Muscle layer of duodenum (tissue), 2 donors: ENCODE measurements around the gene MINPP1.

Experiments
- H3K27ac ChIP-seq: one replicate; pipeline ENCODE4 v1.7.0; 2013; ENCODE audit warnings: mild to moderate bottlenecking, low read length
- H3K27me3 ChIP-seq: one replicate; pipeline ENCODE4 v1.7.0; 2013; ENCODE audit warnings: low read depth, mild to moderate bottlenecking, control low read depth, low read length
- H3K36me3 ChIP-seq, 2 donors: one replicate each; pipeline ENCODE4 v1.7.0; 2013; ENCODE audit warnings: low read length in 2 of 2, control low read depth in 1 of 2, mild to moderate bottlenecking in 1 of 2; ENCODE audit not compliant: insufficient read depth in 2 of 2, control insufficient read depth in 1 of 2
- H3K4me1 ChIP-seq, 2 donors: one replicate each; pipeline ENCODE4 v1.7.0; 2013; ENCODE audit warnings: low read length in 2 of 2, mild to moderate bottlenecking in 2 of 2, control low read depth in 1 of 2, moderate library complexity in 1 of 2; ENCODE audit not compliant: insufficient read depth in 2 of 2, control insufficient read depth in 1 of 2
- H3K4me3 ChIP-seq, 2 donors: one replicate each; pipeline ENCODE4 v1.7.0; 2013; ENCODE audit warnings: low read length in 2 of 2, low read depth in 1 of 2, mild to moderate bottlenecking in 1 of 2
- H3K9me3 ChIP-seq, 2 donors: one replicate each; pipeline ENCODE4 v1.7.0; 2013; ENCODE audit warnings: low read length in 2 of 2, control low read depth in 1 of 2, mild to moderate bottlenecking in 1 of 2; ENCODE audit not compliant: control insufficient read depth in 1 of 2
- donor health status: healthy.

MINPP1 gene

DNA sequence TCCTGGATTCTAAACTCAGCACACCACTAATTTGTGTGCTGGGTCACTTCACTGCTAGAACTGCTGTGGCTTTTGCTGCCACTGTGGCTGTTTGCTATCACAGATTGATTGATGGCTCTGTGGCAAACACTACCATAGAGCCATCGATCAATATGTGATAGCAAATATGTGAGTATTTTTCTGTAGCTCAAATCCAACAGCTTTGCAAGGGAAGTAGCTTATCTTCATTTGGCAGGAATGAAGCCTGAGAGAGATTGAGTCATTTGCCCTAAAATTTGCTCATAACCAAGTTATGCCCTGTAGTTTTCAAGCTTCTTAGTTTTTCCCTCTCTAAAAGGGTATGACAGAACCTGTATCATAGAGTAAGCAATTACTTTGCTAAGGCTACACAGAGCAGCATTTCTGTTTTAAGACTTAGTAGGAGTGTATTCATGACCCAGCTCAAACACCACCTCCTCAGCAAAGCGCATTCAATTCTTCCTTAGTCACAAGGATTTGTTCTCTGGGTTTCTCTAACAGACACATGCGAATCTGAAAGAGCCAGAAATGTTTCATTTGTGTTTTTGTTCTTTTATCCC, 43.1 kb downstream of the MINPP1 start:
- Histone ChIP-seq H3K36me3 (peaks cover 0 to 18% of the 10 kb centered on the region in 2 donors), H3K27ac (no peak overlapping the region)

GRCh38 chr10:87550741-87551140, 46.0 kb downstream of the MINPP1 start:
- Histone ChIP-seq H3K27ac (no peak overlapping the region), H3K4me3 (no peak overlapping the region), H3K27me3 (no peaks in the 10 kb centered on the region), H3K9me3 (no peaks in the 10 kb centered on the region), H3K36me3 (peaks cover 0 to 12% of the 10 kb centered on the region in 2 donors), H3K4me1 (no peaks in the 10 kb centered on the region)

More for the DNA sequence above, 43.1 kb downstream of the MINPP1 start:
- H3K27me3 ChIP-seq: no peaks in the 10 kb centered on the region
- no peak overlapping the region for H3K4me3 ChIP-seq
- H3K4me1 ChIP-seq: no peaks in the 10 kb centered on the region
- peaks cover 0 to 5% of the 10 kb centered on the region in 2 donors for H3K9me3 ChIP-seq

GRCh38 chr10:87551326-87551725, 46.6 kb downstream of the MINPP1 start:
- Histone ChIP-seq H3K9me3 (no peaks in the 10 kb centered on the region), H3K36me3 (peaks cover 0 to 12% of the 10 kb centered on the region in 2 donors), H3K4me1 (no peaks in the 10 kb centered on the region), H3K27me3 (no peaks in the 10 kb centered on the region), H3K27ac (no peak overlapping the region), H3K4me3 (no peak overlapping the region)

DNA sequence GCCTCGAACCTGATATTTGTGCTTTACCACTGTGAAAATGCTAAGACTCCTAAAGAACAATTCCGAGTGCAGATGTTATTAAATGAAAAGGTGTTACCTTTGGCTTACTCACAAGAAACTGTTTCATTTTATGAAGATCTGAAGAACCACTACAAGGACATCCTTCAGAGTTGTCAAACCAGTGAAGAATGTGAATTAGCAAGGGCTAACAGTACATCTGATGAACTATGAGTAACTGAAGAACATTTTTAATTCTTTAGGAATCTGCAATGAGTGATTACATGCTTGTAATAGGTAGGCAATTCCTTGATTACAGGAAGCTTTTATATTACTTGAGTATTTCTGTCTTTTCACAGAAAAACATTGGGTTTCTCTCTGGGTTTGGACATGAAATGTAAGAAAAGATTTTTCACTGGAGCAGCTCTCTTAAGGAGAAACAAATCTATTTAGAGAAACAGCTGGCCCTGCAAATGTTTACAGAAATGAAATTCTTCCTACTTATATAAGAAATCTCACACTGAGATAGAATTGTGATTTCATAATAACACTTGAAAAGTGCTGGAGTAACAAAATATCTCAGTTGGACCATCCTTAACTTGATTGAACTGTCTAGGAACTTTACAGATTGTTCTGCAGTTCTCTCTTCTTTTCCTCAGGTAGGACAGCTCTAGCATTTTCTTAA, 47.7 kb downstream of the MINPP1 start:
- no peaks in the 10 kb centered on the region for H3K27me3 ChIP-seq
- peaks cover 0 to 4% of the 10 kb centered on the region in 2 donors for H3K36me3 ChIP-seq
- H3K4me3 ChIP-seq: no peak overlapping the region
- H3K4me1 ChIP-seq: no peaks in the 10 kb centered on the region
- H3K9me3 ChIP-seq: no peaks in the 10 kb centered on the region
- no peak overlapping the region for H3K27ac ChIP-seq

DNA sequence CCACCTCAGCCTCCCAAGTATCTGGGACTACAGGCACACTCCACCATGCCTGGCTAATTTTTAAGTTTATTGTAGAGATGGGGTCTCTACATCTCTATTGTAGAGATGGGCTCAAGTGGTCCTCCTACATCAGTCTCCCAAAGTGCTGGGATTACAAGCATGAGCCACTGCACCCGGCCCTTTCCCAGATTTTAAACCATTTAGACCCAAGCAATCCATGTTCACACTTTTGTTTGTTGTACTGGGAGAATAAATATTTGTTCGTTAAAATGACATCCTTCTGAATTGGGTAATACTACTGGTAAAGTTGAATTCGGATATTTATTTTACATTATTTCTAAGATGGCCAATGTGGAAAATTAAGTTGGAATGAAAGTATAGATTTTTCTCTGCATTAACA, 52.7 kb downstream of the MINPP1 start:
- Histone ChIP-seq H3K27me3 (no peaks in the 10 kb centered on the region), H3K4me1 (no peaks in the 10 kb centered on the region), H3K4me3 (no peak overlapping the region), H3K9me3 (no peaks in the 10 kb centered on the region), H3K27ac (no peak overlapping the region), H3K36me3 (peaks cover 0 to 4% of the 10 kb centered on the region in 2 donors)

DNA sequence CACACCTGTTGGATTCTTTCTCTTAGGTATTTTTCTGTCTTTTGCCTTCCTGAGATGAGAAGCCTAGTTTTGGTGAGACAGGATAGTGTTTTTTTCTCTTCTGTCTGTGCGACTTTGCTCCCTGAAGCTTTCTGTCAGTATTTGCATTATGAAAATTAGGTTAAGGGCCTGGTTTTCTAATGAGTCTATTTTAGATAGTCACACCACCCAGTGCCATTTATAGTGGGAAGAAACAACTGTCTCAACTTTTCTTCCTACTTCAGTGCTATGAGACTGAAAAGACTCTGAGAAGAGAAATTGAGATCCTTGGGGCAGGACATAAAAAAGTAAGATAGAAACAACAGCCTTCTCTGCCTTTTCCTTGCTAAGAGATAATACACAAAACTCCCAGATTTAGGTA, 53.6 kb downstream of the MINPP1 start:
- H3K4me3 ChIP-seq: no peak overlapping the region
- peaks cover 0 to 4% of the 10 kb centered on the region in 2 donors for H3K36me3 ChIP-seq
- peaks cover 0 to 5% of the 10 kb centered on the region in 2 donors for H3K9me3 ChIP-seq
- no peaks in the 10 kb centered on the region for H3K4me1 ChIP-seq
- H3K27me3 ChIP-seq: no peaks in the 10 kb centered on the region
- H3K27ac ChIP-seq: no peak overlapping the region

GRCh38 chr10:87559392-87559791, 54.7 kb downstream of the MINPP1 start:
- Histone ChIP-seq H3K9me3 (peaks cover 0 to 5% of the 10 kb centered on the region in 2 donors), H3K27ac (no peak overlapping the region)

GRCh38 chr10:87560495-87561129, 55.9 kb downstream of the MINPP1 start:
- H3K4me3 ChIP-seq: no peak overlapping the region
- no peak overlapping the region for H3K27ac ChIP-seq
- no peaks in the 10 kb centered on the region for H3K36me3 ChIP-seq
- H3K9me3 ChIP-seq: peaks cover 0 to 9% of the 10 kb centered on the region in 2 donors
- no peaks in the 10 kb centered on the region for H3K4me1 ChIP-seq
- no peaks in the 10 kb centered on the region for H3K27me3 ChIP-seq

More at GRCh38 chr10:87559392-87559791, 54.7 kb downstream of the MINPP1 start:
- Histone ChIP-seq H3K36me3 (no peaks in the 10 kb centered on the region), H3K4me1 (no peaks in the 10 kb centered on the region), H3K27me3 (no peaks in the 10 kb centered on the region), H3K4me3 (no peak overlapping the region)

GRCh38 chr10:87562750-87563149, 58.1 kb downstream of the MINPP1 start:
- no peaks in the 10 kb centered on the region for H3K4me1 ChIP-seq
- no peak overlapping the region for H3K4me3 ChIP-seq
- no peak overlapping the region for H3K27ac ChIP-seq
- no peaks in the 10 kb centered on the region for H3K27me3 ChIP-seq
- no peaks in the 10 kb centered on the region for H3K36me3 ChIP-seq
- H3K9me3 ChIP-seq: peaks cover 3 to 9% of the 10 kb centered on the region in 2 donors

DNA sequence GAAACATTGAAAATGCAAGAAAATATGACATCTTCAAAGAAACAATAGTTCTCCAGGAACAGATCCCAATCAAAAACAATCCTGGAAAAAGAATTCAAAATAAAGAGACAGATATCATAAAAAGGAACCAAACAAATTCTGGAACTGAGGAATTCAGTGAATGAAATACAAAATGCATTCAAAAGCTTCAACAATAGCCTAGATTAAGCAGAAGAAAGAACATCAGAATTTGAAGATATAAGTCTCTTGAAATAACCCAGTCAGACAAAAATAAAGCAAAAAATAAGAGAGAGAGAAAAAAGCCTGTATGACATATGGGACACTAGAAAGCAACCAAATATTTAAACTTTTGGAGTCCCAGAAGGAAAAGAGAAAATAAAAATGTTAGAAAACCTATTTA, 60.3 kb downstream of the MINPP1 start:
- Histone ChIP-seq H3K27ac (no peak overlapping the region), H3K36me3 (no peaks in the 10 kb centered on the region), H3K4me1 (no peaks in the 10 kb centered on the region), H3K9me3 (peaks cover 5 to 9% of the 10 kb centered on the region in 2 donors), H3K4me3 (no peak overlapping the region), H3K27me3 (no peaks in the 10 kb centered on the region)

DNA sequence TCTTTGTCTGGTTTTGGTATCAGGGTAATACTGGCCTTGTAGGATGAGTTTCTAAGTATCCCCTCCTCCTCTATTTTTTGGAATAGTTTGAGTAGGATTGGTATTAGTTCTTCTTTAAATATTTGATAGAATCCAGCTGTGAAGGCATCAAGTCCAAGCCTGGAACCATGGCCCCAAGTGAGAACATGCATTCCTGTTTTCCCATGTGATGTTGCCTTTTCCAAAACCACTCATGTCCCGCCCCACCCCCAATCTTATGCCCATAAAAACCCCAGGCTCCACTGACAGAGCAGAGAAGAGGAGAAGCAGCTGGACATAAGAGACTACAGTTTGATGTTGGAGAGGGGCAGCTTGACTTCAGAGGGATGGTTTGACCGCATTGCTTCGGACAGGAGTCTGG, 71.2 kb downstream of the MINPP1 start:
- peaks cover 0 to 5% of the 10 kb centered on the region in 2 donors for H3K9me3 ChIP-seq
- no peaks in the 10 kb centered on the region for H3K27me3 ChIP-seq
- peaks cover 6 to 11% of the 10 kb centered on the region in 2 donors for H3K4me1 ChIP-seq
- no peak overlapping the region for H3K27ac ChIP-seq
- no peak overlapping the region for H3K4me3 ChIP-seq
- no peaks in the 10 kb centered on the region for H3K36me3 ChIP-seq
